ENCODE measurements around the gene PPP2R3A.

PPP2R3A gene

GRCh38 chr3:135973841-135974240 is 8.3 kb downstream of the PPP2R3A start:
- DNase-seq (ENCODE audit: low spot score), result no peak

GRCh38 chr3:135975053-135975452 is 9.5 kb downstream of the PPP2R3A start:
- DNase-seq (ENCODE audit: low spot score), result no peak

- no peak for DNase-seq (ENCODE audit: low spot score)
Observed at GRCh38 chr3:135975536-135975935, 10.0 kb downstream of the PPP2R3A start.

GRCh38 chr3:135980343-135980742 is 14.8 kb downstream of the PPP2R3A start:
- DNase-seq (ENCODE audit: low spot score), result no peak

GRCh38 chr3:135981701-135982403 is 16.3 kb downstream of the PPP2R3A start:
- DNase-seq (ENCODE audit: low spot score), result no peak

GRCh38 chr3:135982404-135982761 is 16.9 kb downstream of the PPP2R3A start:
- DNase-seq (ENCODE audit: low spot score), result no peak

GRCh38 chr3:135982922-135983581 is 17.5 kb downstream of the PPP2R3A start:
- DNase-seq (ENCODE audit: low spot score), result no peak

GRCh38 chr3:135987661-135988060 is 22.1 kb downstream of the PPP2R3A start:
- DNase-seq (ENCODE audit: low spot score), result no peak

GRCh38 chr3:135989242-135989641 is 23.7 kb downstream of the PPP2R3A start:
- no peak for DNase-seq (ENCODE audit: low spot score)

GRCh38 chr3:135990903-135991302 is 25.4 kb downstream of the PPP2R3A start:
- no peak for DNase-seq (ENCODE audit: low spot score)

- no peak for DNase-seq (ENCODE audit: low spot score)
Observed at GRCh38 chr3:135991621-135992020, 26.1 kb downstream of the PPP2R3A start.

- DNase-seq (ENCODE audit: low spot score), result no peak
Observed at GRCh38 chr3:135992072-135992471, 26.5 kb downstream of the PPP2R3A start.

GRCh38 chr3:135994708-135995337 is 29.3 kb downstream of the PPP2R3A start:
- no peak for DNase-seq (ENCODE audit: low spot score)

- no peak for DNase-seq (ENCODE audit: low spot score)
Observed at GRCh38 chr3:135995766-135996165, 30.2 kb downstream of the PPP2R3A start.

- no peak for DNase-seq (ENCODE audit: low spot score)
Observed at GRCh38 chr3:135997554-135998320, 32.2 kb downstream of the PPP2R3A start.

GRCh38 chr3:136008221-136008620 is 42.7 kb downstream of the PPP2R3A start:
- no peak for DNase-seq (ENCODE audit: low spot score)

GRCh38 chr3:136008732-136009470 is 43.4 kb downstream of the PPP2R3A start:
- DNase-seq (ENCODE audit: low spot score), result peak; percentile 19

GRCh38 chr3:136018876-136019275 is 53.3 kb downstream of the PPP2R3A start:
- no peak for DNase-seq (ENCODE audit: low spot score)

- DNase-seq (ENCODE audit: low spot score), result no peak
Observed at GRCh38 chr3:136021803-136022202, 56.3 kb downstream of the PPP2R3A start.

- DNase-seq (ENCODE audit: low spot score), result no peak
Observed at GRCh38 chr3:136022529-136023263, 57.2 kb downstream of the PPP2R3A start.
